ENCODE results near the gene ZNF280D. TPM values are rescaled to one million over a fixed set of nuclear protein-coding genes. Genes with fewer than 3 reads are reported as not detected.

The ZNF280D gene
- polyA plus RNA-seq, 2 of the 4 experiments (the other 2 are of a cell fraction): 13.4 to 21.8 TPM

- TF ChIP-seq HOXB13 (CRISPR knock-in tag; IDR thresholded peaks at IDR 0.05; ENCODE audit: low read depth) (no peak), EP300 (IDR thresholded peaks at IDR 0.05) (no peak), USF2 (IDR thresholded peaks at IDR 0.05) (no peak), HES2 (IDR thresholded peaks at IDR 0.05) (no peak), CBX8 (IDR thresholded peaks at IDR 0.05) (no peak), RNF2 (IDR thresholded peaks at IDR 0.05; ENCODE audit: borderline replicate concordance, low read depth) (no peak), ZC3H11A (IDR thresholded peaks at IDR 0.05) (no peak), HOXB5 (CRISPR knock-in tag; IDR thresholded peaks at IDR 0.05) (no peak), NR3C1 (IDR thresholded peaks at IDR 0.05) (no peak)
- FAIRE-seq (no peak), DNase-seq (ENCODE audit: low read depth in 1 of 2, low spot score in 1 of 2) (peak in 1 of 2 experiments; percentile 29), ATAC-seq (no peak)
- Histone ChIP-seq H3K9me3 (peaks cover 12% of the 10 kb centered on the region; the same call in 2 of the 3 replicates), H3K4me2 (peak overlapping the region; percentile 15; the same call in 1 of the 3 replicates), H3K27ac (no peak overlapping the region), H3K4me1 (0 out of 3 replicates have a peak, but pooled peaks cover 3% of the 10 kb centered on the region), H3K4me3 (no peak overlapping the region)
- ChIA-PET POLR2A (no interaction called here), CTCF (no interaction called here)
- WGBS (ENCODE audit: missing lambda C conversion rate): 48% methylated on average over 1 of the region's 1 CpG
These were observed 4.5 kb upstream of the ZNF280D start for GRCh38 chr15:56737791-56738190.

- ATAC-seq (no peak), DNase-seq (ENCODE audit: low read depth in 1 of 2, low spot score in 1 of 2) (no peak), FAIRE-seq (no peak)
- WGBS (ENCODE audit: missing lambda C conversion rate): 76% methylated on average over 5 of the region's 5 CpGs
- TF ChIP-seq GATA3 (IDR thresholded peaks at IDR 0.05; ENCODE audit: borderline replicate concordance): no peak
- no peak for TF ChIP-seq USF2 (IDR thresholded peaks at IDR 0.05)
- TF ChIP-seq ELK1 (IDR thresholded peaks at IDR 0.05; ENCODE audit: low read depth, low read length): no peak
- TF ChIP-seq CHD2 (IDR thresholded peaks at IDR 0.05; ENCODE audit: low read length, partially characterized antibody): no peak
- TF ChIP-seq CTCF (IDR thresholded peaks at IDR 0.05): no peak
- TF ChIP-seq MAFK (IDR thresholded peaks at IDR 0.05; ENCODE audit: partially characterized antibody): no peak
- no peak for TF ChIP-seq RCOR1 (IDR thresholded peaks at IDR 0.05; ENCODE audit: low read depth, low read length)
- no peak for TF ChIP-seq NPAS2 (CRISPR knock-in tag; IDR thresholded peaks at IDR 0.05; ENCODE audit: borderline replicate concordance)
- no peak for TF ChIP-seq HDAC2 (IDR thresholded peaks at IDR 0.05)
- peaks cover 5% of the 10 kb centered on the region; the same call in 2 of the 3 replicates for H3K4me1 ChIP-seq
- no peak overlapping the region for H3K27ac ChIP-seq
- ChIA-PET CTCF (interaction anchor here (1.5 kb wide), 1 partner anchor 64 kb away, joined by 4 read pairs; no protein-coding TSS in a partner anchor), POLR2A (no interaction called here)
- H3K4me3 ChIP-seq: no peak overlapping the region
- H3K9me3 ChIP-seq: peaks cover 12% of the 10 kb centered on the region; the same call in 2 of the 3 replicates
- peak overlapping the region; percentile 15; the same call in 1 of the 3 replicates for H3K4me2 ChIP-seq
These were observed 3.8 kb upstream of the ZNF280D start for GRCh38 chr15:56736881-56737707.

- POLR2A ChIA-PET: no interaction called here
These were observed 3.0 kb upstream of the ZNF280D start for GRCh38 chr15:56736308-56736707.

More at GRCh38 chr15:56736308-56736707, 3.0 kb upstream of the ZNF280D start:
- peaks cover 13% of the 10 kb centered on the region for H3K4me1 ChIP-seq
- FAIRE-seq (no peak), DNase-seq (ENCODE audit: low read depth in 1 of 2, low spot score in 1 of 2) (peak in 1 of 2 experiments; percentile 52), ATAC-seq (no peak)
- 65% methylated on average over 6 of the region's 6 CpGs for WGBS (ENCODE audit: missing lambda C conversion rate)
- no peak overlapping the region for H3K4me3 ChIP-seq
- H3K27ac ChIP-seq: no peak overlapping the region
- TF ChIP-seq CEBPB (IDR thresholded peaks at IDR 0.05): no peak
- TF ChIP-seq FOSL2 (IDR thresholded peaks at IDR 0.05): no peak
- TF ChIP-seq FOSL2 (CRISPR knock-in tag; IDR thresholded peaks at IDR 0.05): peak; percentile 75
- H3K9me3 ChIP-seq: peaks cover 12% of the 10 kb centered on the region; the same call in 2 of the 3 replicates
- CTCF ChIA-PET: interaction anchor here (1.5 kb wide), 1 partner anchor 65 kb away, joined by 4 read pairs; no protein-coding TSS in a partner anchor
- H3K4me2 ChIP-seq: no peak overlapping the region
